ENCODE results near the gene PDK1. TPM values are rescaled to one million over a fixed set of nuclear protein-coding genes. Genes with fewer than 3 reads are reported as not detected.

PDK1 gene
- total RNA-seq, 4 donors from 2014 or later, result 13.2 to 32.6 (median 18.1) TPM

- TF ChIP-seq, protein P1, sequence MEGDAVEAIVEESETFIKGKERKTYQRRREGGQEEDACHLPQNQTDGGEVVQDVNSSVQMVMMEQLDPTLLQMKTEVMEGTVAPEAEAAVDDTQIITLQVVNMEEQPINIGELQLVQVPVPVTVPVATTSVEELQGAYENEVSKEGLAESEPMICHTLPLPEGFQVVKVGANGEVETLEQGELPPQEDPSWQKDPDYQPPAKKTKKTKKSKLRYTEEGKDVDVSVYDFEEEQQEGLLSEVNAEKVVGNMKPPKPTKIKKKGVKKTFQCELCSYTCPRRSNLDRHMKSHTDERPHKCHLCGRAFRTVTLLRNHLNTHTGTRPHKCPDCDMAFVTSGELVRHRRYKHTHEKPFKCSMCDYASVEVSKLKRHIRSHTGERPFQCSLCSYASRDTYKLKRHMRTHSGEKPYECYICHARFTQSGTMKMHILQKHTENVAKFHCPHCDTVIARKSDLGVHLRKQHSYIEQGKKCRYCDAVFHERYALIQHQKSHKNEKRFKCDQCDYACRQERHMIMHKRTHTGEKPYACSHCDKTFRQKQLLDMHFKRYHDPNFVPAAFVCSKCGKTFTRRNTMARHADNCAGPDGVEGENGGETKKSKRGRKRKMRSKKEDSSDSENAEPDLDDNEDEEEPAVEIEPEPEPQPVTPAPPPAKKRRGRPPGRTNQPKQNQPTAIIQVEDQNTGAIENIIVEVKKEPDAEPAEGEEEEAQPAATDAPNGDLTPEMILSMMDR (IDR thresholded peaks at IDR 0.05; ENCODE audit: low read depth), result no peak
Measured at GRCh38 chr2:172606285-172606684, 50.4 kb downstream of the PDK1 start.

- TF ChIP-seq, protein P1 (IDR thresholded peaks at IDR 0.05; ENCODE audit: low read depth), result no peak
Measured at GRCh38 chr2:172607379-172607928, 51.6 kb downstream of the PDK1 start.

DNA sequence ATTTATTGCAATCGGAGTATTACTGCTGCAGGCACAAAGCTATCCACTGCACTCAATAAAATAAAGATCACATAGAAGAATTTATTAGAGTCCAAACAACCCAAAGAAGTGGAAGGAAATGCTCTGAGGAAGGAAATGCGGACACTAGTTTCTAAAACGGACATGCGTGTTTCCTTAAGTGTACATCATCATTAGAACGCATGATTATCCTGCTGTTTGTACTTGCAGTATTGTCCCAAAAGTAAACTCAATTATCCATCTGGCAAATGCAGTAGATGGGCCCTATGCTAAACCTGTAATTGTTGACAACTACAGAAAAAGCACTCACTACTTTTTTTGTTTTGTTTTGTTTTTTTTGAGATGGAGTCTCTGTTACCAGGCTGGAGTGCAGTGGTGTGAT lies 53.6 kb downstream of the PDK1 start:
- TF ChIP-seq, protein P1 (IDR thresholded peaks at IDR 0.05; ENCODE audit: low read depth), result no peak

- TF ChIP-seq, protein P1 (IDR thresholded peaks at IDR 0.05; ENCODE audit: low read depth), result no peak
Measured at GRCh38 chr2:172612051-172612450, 56.2 kb downstream of the PDK1 start.

- TF ChIP-seq, protein P1 (IDR thresholded peaks at IDR 0.05; ENCODE audit: low read depth), result no peak
Measured at GRCh38 chr2:172613040-172613439, 57.1 kb downstream of the PDK1 start.

DNA sequence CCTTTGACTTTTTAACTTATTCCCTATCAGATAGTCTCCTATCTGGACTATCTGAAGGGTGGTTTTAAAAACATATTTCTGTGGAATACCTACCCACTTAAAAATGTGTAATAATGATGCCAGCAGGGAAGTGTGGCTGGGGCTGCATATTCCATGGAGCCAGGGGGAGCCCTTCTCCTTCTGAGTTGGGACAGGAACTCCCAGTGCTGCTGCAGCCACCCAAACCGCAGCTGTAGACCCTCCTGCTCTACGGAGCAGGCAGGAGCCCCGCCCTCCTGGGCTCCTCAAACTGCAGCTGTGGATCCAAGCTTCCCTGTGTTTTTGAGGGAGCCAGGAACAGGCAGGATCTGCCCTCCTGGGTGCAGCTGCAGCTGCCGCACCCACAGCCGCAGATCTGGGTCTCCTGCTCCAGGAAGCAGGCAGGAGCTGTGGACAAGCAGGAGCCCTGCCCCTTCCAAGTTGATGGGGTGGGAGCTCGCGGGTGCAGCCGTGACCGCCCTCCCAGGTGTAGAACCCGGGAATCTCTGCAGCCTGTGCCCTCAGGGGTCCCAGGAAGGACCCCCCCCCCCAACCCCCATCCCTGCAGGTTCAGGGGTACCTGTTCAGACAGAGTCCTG lies 57.8 kb downstream of the PDK1 start:
- TF ChIP-seq, protein P1 (IDR thresholded peaks at IDR 0.05; ENCODE audit: low read depth), result no peak

GRCh38 chr2:172614932-172615331 lies 59.0 kb downstream of the PDK1 start:
- TF ChIP-seq, protein P1 (IDR thresholded peaks at IDR 0.05; ENCODE audit: low read depth), result no peak
